Hepatocyte (in vitro differentiated cells): ENCODE data around the gene OAS1. TPM values are rescaled to one million over a fixed set of nuclear protein-coding genes. Genes with fewer than 3 reads are reported as not detected.

ENCODE experiments used
- DNase-seq: peaks from one replicate; pipeline ENCODE4 v3.0.0-alpha.2; 2016; ENCODE audit warnings: low spot score
- H2AFZ ChIP-seq: fragments of 200-600 bp; sonication (generic); 2 replicates; pipeline ENCODE4 v1.6.0; 2016; ENCODE audit warnings: antibody characterized with exemption, mild to moderate bottlenecking
- H3K27ac ChIP-seq: fragments of 200-600 bp; sonication (generic); 2 replicates; pipeline ENCODE4 v1.5.1; 2016; ENCODE audit warnings: mild to moderate bottlenecking
- H3K27me3 ChIP-seq: fragments of 200-600 bp; sonication (generic); 2 replicates; pipeline ENCODE4 v1.6.1; 2016
- H3K36me3 ChIP-seq: fragments of 200-600 bp; sonication (generic); replicated peaks from 2 replicates; pipeline ENCODE4 v1.5.1; 2016; ENCODE audit warnings: low read depth; ENCODE audit not compliant: insufficient read depth
- H3K4me1 ChIP-seq: fragments of 200-600 bp; sonication (generic); 2 replicates; pipeline ENCODE4 v1.5.1; 2016; ENCODE audit warnings: mild to moderate bottlenecking, moderate library complexity; ENCODE audit not compliant: insufficient read depth
- H3K4me2 ChIP-seq: fragments of 200-600 bp; sonication (generic); 2 replicates; pipeline ENCODE4 v1.6.0; 2016
- H3K4me3 ChIP-seq: fragments of 200-600 bp; sonication (generic); 2 replicates; pipeline ENCODE4 v1.5.1; 2016; ENCODE audit warnings: mild to moderate bottlenecking
- H3K79me2 ChIP-seq: fragments of 200-600 bp; sonication (generic); 2 replicates; pipeline ENCODE4 v1.6.0; 2017; ENCODE audit warnings: mild to moderate bottlenecking
- H3K9me2 ChIP-seq: fragments of 200-600 bp; sonication (generic); replicated peaks from 2 replicates; pipeline ENCODE4 v1.6.0; 2017; ENCODE audit warnings: mild to moderate bottlenecking; ENCODE audit not compliant: insufficient read depth
- H3K9me3 ChIP-seq: fragments of 200-600 bp; sonication (generic); 2 replicates; pipeline ENCODE4 v1.5.1; 2016; ENCODE audit warnings: low read depth, mild to moderate bottlenecking
- H4K20me1 ChIP-seq: fragments of 200-600 bp; sonication (generic); 2 replicates; pipeline ENCODE4 v1.6.0; 2016; ENCODE audit warnings: mild to moderate bottlenecking; ENCODE audit not compliant: insufficient read depth, poor library complexity, severe bottlenecking
- CTCF ChIP-seq: fragments of 200-600 bp; sonication (generic); IDR thresholded peaks from 2 replicates; pipeline ENCODE4 v1.5.1; 2016; ENCODE audit warnings: antibody characterized with exemption, mild to moderate bottlenecking; ENCODE audit not compliant: poor library complexity
- EZH2 ChIP-seq: fragments of 200-600 bp; sonication (generic); IDR thresholded peaks from 2 replicates; pipeline ENCODE4 v1.6.1; 2016; ENCODE audit warnings: antibody characterized with exemption, mild to moderate bottlenecking, borderline replicate concordance
- EZH2phosphoT487 ChIP-seq: fragments of 200-600 bp; sonication (generic); IDR thresholded peaks from one replicate; pipeline ENCODE4 v1.6.1; 2018; ENCODE audit warnings: antibody characterized with exemption, mild to moderate bottlenecking, low read depth, moderate library complexity; ENCODE audit not compliant: unreplicated experiment, severe bottlenecking
- WGBS: methylation state at CpG from one replicate; pipeline ENCODE4 v1.1.6; 2016; ENCODE audit warnings: low lambda C conversion rate; ENCODE audit errors: missing lambda C conversion rate; 5-methylcytosine and 5-hydroxymethylcytosine counted together
- polyA plus RNA-seq: library from polyadenylated mRNA; unstranded; fragments of >200 nt; fragmentation: Nextera tagmentation; extraction: Ambion mirVana; gene quantifications from 2 replicates; pipeline ENCODE4 v1.2.1, GENCODE V29; 2016
- total RNA-seq: library from RNA; depleted of rRNA; stranded (reverse); fragments of >200 nt; gene quantifications from 2 replicates; pipeline ENCODE4 v1.2.3, GENCODE V29; 2014

Gene OAS1
- total and polyA plus RNA-seq, 2 experiments from 2014 or later: 18.6 to 25.0 TPM

- TF ChIP-seq CTCF: no peak
- no peak for TF ChIP-seq EZH2phosphoT487
- TF ChIP-seq EZH2: no peak
- Histone ChIP-seq H3K4me3 (no peak overlapping the region), H3K79me2 (peaks cover 6% of the 10 kb centered on the region), H3K9me2 (no peaks in the 10 kb centered on the region), H3K9me3 (no peaks in the 10 kb centered on the region), H3K4me1 (peaks cover 3% of the 10 kb centered on the region), H4K20me1 (no peaks in the 10 kb centered on the region), H3K27me3 (no peaks in the 10 kb centered on the region), H3K27ac (no peak overlapping the region), H3K4me2 (no peak overlapping the region), H2AFZ (no peak overlapping the region), H3K36me3 (no peaks in the 10 kb centered on the region)
- DNase-seq: no peak
These were observed 2.2 kb upstream of the OAS1 start for GRCh38 chr12:112904571-112904970.

GRCh38 chr12:112905451-112906089 lies 1.2 kb upstream of the OAS1 start:
- DNase-seq: no peak
- Histone ChIP-seq H3K27me3 (no peaks in the 10 kb centered on the region), H3K4me1 (peaks cover 3% of the 10 kb centered on the region), H2AFZ (no peak overlapping the region), H4K20me1 (no peaks in the 10 kb centered on the region), H3K4me3 (no peak overlapping the region), H3K79me2 (peaks cover 12% of the 10 kb centered on the region), H3K9me2 (no peaks in the 10 kb centered on the region), H3K4me2 (no peak overlapping the region), H3K9me3 (no peaks in the 10 kb centered on the region), H3K27ac (peak overlapping the region; percentile 73), H3K36me3 (no peaks in the 10 kb centered on the region)
- WGBS: 92% methylated on average over 4 of the region's 4 CpGs
- TF ChIP-seq EZH2phosphoT487 (no peak), EZH2 (no peak), CTCF (no peak)

- Histone ChIP-seq H3K4me3 (no peak overlapping the region), H3K79me2 (peaks cover 12% of the 10 kb centered on the region), H3K4me1 (no peaks in the 10 kb centered on the region), H3K9me3 (no peaks in the 10 kb centered on the region), H3K27ac (peak overlapping the region; percentile 73), H3K27me3 (no peaks in the 10 kb centered on the region), H3K9me2 (no peaks in the 10 kb centered on the region), H3K4me2 (peak overlapping the region; percentile 72), H3K36me3 (no peaks in the 10 kb centered on the region), H2AFZ (no peak overlapping the region), H4K20me1 (no peaks in the 10 kb centered on the region)
- TF ChIP-seq EZH2 (no peak), CTCF (no peak), EZH2phosphoT487 (no peak)
- no peak for DNase-seq
- WGBS: 83% methylated on average over 7 of the region's 7 CpGs
These were observed 824 bp downstream of the OAS1 start for GRCh38 chr12:112907415-112908157.
